ENCODE data around the gene EXOSC6.

DNA sequence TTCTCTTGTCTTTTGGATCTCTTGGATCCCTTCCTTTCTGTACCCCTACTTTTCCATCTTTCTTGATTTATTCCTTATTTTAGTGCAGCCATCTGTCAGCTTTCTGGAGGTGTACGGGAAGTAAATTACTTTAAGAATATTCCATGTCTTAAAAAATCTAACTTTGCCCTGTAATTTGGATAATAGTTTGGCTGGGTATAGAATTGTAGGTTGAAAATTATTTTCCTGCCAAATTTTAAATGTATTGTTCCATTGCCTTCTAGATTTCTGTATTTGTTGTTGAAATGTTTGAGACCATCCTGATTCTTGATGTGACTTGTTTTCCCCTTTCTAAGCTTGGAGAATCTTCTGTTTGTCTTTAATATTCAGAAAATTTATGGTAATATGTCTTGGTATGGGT is 49.4 kb upstream of the EXOSC6 start:
- TF ChIP-seq, protein P1, sequence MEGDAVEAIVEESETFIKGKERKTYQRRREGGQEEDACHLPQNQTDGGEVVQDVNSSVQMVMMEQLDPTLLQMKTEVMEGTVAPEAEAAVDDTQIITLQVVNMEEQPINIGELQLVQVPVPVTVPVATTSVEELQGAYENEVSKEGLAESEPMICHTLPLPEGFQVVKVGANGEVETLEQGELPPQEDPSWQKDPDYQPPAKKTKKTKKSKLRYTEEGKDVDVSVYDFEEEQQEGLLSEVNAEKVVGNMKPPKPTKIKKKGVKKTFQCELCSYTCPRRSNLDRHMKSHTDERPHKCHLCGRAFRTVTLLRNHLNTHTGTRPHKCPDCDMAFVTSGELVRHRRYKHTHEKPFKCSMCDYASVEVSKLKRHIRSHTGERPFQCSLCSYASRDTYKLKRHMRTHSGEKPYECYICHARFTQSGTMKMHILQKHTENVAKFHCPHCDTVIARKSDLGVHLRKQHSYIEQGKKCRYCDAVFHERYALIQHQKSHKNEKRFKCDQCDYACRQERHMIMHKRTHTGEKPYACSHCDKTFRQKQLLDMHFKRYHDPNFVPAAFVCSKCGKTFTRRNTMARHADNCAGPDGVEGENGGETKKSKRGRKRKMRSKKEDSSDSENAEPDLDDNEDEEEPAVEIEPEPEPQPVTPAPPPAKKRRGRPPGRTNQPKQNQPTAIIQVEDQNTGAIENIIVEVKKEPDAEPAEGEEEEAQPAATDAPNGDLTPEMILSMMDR (IDR thresholded peaks at IDR 0.05), result no peak
- no peak for TF ChIP-seq EZH2phosphoT487 (IDR thresholded peaks at IDR 0.05)
- no peak for TF ChIP-seq EZH2 (IDR thresholded peaks at IDR 0.05)

All from neural progenitor cell (in vitro differentiated cells).